Bronchial epithelial cell (primary cell): ENCODE results near the gene CDH2. TPM values are rescaled to one million over a fixed set of nuclear protein-coding genes. Genes with fewer than 3 reads are reported as not detected.

Source experiments
- DNase-seq: peaks from one replicate; pipeline ENCODE4 v3.0.0-alpha.2; 2010; ENCODE audit warnings: low read depth
- FAIRE-seq: peaks from 2 replicates; lab custom pipeline; 2011; peaks lifted over from hg19 to GRCh38; lab: Jason Lieb, UNC
- H3K27me3 ChIP-seq: 2 replicates; pipeline ENCODE4 v1.5.1; 2011; ENCODE audit warnings: low read length; ENCODE audit not compliant: control insufficient read depth, insufficient read depth
- H3K36me3 ChIP-seq: 2 replicates; pipeline ENCODE4 v1.5.1; 2011; ENCODE audit warnings: low read length; ENCODE audit not compliant: control insufficient read depth, insufficient read depth
- H3K4me3 ChIP-seq: 2 replicates; pipeline ENCODE4 v1.5.1; 2011; ENCODE audit warnings: mild to moderate bottlenecking, low read depth, low read length, control low read depth
- total RNA-seq: library from RNA; depleted of rRNA; stranded (reverse); fragments of >200 nt; gene quantifications from 2 replicates; pipeline ENCODE4 v1.2.1, GENCODE V29; 2014
- TF ChIP-seq, protein P1 (sequence below): IDR thresholded peaks from 2 replicates; pipeline ENCODE4 v1.5.1; 2011; ENCODE audit warnings: mild to moderate bottlenecking, moderate library complexity, low read length, control low read depth, inconsistent platforms; ENCODE audit not compliant: insufficient read depth, severe bottlenecking

CDH2 gene
- total RNA-seq, 1 donor from 2014 or later = 0.79 TPM

DNA sequence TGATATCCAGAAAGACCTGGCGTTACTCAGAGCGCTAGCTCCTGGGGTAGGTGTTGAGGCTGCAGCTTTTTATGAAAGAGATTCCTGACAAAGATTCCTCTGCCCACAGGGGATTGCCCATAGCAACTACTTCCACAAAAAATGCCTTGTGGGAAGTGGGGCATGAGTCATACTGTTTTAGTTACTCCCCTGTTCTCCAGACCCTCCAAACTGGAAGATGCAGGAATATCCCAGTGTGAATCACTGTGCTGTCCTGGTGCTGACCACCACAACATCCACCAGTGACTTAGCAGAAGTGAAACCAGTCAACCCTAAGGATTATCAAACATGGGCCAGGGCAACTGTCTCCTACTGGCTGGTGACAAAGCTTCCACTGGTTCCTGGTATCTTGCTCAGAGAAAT, 61.8 kb downstream of the CDH2 start:
- H3K4me3 ChIP-seq = no peak overlapping the region
- TF ChIP-seq, protein P1, sequence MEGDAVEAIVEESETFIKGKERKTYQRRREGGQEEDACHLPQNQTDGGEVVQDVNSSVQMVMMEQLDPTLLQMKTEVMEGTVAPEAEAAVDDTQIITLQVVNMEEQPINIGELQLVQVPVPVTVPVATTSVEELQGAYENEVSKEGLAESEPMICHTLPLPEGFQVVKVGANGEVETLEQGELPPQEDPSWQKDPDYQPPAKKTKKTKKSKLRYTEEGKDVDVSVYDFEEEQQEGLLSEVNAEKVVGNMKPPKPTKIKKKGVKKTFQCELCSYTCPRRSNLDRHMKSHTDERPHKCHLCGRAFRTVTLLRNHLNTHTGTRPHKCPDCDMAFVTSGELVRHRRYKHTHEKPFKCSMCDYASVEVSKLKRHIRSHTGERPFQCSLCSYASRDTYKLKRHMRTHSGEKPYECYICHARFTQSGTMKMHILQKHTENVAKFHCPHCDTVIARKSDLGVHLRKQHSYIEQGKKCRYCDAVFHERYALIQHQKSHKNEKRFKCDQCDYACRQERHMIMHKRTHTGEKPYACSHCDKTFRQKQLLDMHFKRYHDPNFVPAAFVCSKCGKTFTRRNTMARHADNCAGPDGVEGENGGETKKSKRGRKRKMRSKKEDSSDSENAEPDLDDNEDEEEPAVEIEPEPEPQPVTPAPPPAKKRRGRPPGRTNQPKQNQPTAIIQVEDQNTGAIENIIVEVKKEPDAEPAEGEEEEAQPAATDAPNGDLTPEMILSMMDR = no peak
- FAIRE-seq (no peak), DNase-seq (peak; percentile 70)
- H3K27me3 ChIP-seq = no peaks in the 10 kb centered on the region
- H3K36me3 ChIP-seq = no peaks in the 10 kb centered on the region

DNA sequence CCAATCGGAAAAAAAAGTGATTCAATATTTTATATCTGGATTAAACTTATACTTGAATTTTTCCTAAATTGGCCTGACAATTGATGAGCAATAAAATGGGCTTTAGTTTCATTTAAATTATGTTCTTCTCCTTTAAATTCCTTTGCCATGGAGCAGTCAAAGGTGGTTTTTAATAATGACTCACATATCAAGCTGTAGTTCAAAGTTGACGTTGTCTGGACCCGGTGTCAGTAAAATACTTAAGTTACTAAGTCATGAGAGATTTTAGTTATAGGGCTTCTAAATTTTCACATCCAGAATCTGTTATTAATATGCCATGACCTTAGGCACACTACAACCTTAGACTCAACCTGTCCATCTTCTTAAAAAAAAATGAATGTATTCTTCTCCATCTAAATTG, 62.5 kb downstream of the CDH2 start:
- H3K27me3 ChIP-seq = no peaks in the 10 kb centered on the region
- FAIRE-seq (no peak), DNase-seq (peak; percentile 85)
- H3K36me3 ChIP-seq = no peaks in the 10 kb centered on the region
- H3K4me3 ChIP-seq = no peak overlapping the region
- TF ChIP-seq, protein P1 = no peak

DNA sequence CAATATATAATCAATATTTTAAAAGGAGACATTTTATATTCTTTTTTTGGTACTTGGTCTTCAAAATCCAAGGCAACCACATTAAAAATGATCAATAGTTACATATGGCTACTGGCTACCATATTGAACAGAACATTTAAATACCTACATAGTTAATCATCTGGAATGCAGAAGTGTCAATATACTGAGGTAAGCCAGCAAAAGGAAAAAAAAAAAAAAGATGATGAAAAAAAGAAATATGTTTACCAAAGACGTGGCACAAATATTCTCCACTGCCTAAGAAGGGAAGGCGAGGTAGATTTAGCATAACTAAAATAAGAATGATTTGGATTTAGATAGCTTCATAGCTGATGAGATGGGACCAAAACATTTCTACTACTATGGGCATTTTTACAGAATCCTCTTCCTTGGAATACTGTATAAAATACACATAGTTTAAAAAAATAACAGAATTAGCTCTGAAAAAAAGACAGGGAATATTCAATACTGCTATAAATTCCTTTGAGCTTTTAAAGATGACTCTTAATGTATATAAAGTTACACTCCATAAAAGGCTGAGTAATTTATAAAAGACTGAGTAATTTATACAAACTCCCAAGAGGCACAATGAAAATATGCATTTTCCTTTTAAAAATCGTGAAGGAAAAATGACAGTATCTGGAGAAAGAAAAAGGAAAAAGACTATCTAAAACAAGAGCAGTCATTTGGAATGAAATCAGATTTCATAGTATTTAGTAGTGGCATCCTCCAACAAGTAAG, 63.5 kb downstream of the CDH2 start:
- no peak overlapping the region for H3K4me3 ChIP-seq

DNA sequence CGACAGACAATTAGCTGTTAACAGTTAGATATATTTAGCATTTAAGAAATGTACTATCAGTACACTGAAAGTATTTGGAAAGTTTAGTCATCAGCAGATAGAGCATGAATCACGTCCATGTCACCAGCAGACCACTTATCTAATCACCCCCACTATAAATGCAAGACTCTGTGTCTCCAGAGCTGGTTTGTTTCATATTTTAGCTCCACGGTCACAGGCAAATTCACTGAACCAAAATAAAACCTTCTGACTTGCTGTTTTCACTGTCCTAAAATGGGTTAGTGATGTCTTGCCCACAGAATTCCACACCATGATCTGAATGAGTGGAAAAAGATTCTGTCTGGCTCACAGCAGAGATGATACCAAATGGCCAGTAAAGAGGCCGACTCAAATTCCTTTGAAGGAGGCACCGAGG, 64.9 kb downstream of the CDH2 start:
- DNase-seq = peak; percentile 79
- FAIRE-seq = no peak
- H3K4me3 ChIP-seq = no peak overlapping the region
- H3K27me3 ChIP-seq = no peaks in the 10 kb centered on the region
- TF ChIP-seq, protein P1 = no peak
- H3K36me3 ChIP-seq = no peaks in the 10 kb centered on the region

More for the DNA sequence above, 63.5 kb downstream of the CDH2 start:
- no peaks in the 10 kb centered on the region for H3K27me3 ChIP-seq
- TF ChIP-seq, protein P1 = no peak
- no peak for FAIRE-seq
- DNase-seq = peak; percentile 67
- H3K36me3 ChIP-seq = no peaks in the 10 kb centered on the region

DNA sequence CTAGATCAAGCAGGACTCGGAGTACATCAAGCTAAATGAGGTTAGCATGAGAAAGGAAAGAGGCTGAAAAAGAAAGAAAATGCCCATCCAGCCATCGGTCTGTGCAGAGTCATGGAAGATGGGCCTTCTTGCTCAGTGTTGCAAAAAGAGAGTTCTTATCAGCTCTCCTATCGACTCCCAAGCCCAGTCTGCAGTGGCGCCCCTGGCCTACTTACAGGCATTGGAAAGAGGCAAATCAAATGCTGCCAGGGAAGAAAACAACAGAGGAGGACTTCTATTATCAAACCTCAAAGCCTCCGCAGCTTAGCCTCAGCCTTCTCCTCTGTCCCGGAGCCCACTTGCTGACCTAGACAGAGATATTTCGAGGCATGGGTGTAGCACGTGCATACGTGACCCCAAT, 66.0 kb downstream of the CDH2 start:
- Histone ChIP-seq H3K4me3 (no peak overlapping the region), H3K27me3 (no peaks in the 10 kb centered on the region), H3K36me3 (no peaks in the 10 kb centered on the region)
- TF ChIP-seq, protein P1 = no peak
- FAIRE-seq (no peak), DNase-seq (no peak)
